IMR-90 (cell line): ENCODE data around the gene LRRC15. TPM values are rescaled to one million over a fixed set of nuclear protein-coding genes. Genes with fewer than 3 reads are reported as not detected.
A peak's percentile ranks its signal among the peaks of the same experiment; 100 is the strongest.

ENCODE experiments used
- ATAC-seq: fragments of 200-7000 bp; cut with Tn5 transposase; 2 replicates; pipeline ENCODE4 v1.9.1; 2020; ENCODE audit warnings: low read depth, mild to moderate bottlenecking, moderate library complexity
- BruUV-seq: library from RNA; stranded (reverse); fragments of 400-500 nt; replicated peaks from 2 replicates; lab custom pipeline; 2021; lab: Mats Ljungman, UMichigan
- CTCF ChIA-PET: fragments of 300-600 bp; formaldehyde crosslinking; extraction: SDS; loops from one replicate; lab custom pipeline; 2021; ENCODE audit warnings: antibody characterized with exemption; lab: Yijun Ruan, JAX
- POLR2A ChIA-PET: fragments of 300-600 bp; sonication (Branson Sonifier 250); formaldehyde crosslinking; loops from one replicate; lab custom pipeline; 2022; ENCODE audit warnings: antibody characterized with exemption; ENCODE audit not compliant: unreplicated experiment; lab: Charles Lee
- DNase-seq: peaks from one replicate; pipeline ENCODE4 v3.0.0; 2013
- H2AFZ ChIP-seq: replicated peaks from 2 replicates; pipeline ENCODE3; 2013; ENCODE audit warnings: low read length, mild to moderate bottlenecking; ENCODE audit not compliant: poor library complexity
- H2AK5ac ChIP-seq: 2 replicates; pipeline ENCODE4 v1.6.1; 2013; ENCODE audit warnings: low read depth, low read length, inconsistent platforms
- H2AK9ac ChIP-seq: replicated peaks from 2 replicates; pipeline ENCODE3; 2013; ENCODE audit warnings: mild to moderate bottlenecking, low read depth, low read length, moderate library complexity; ENCODE audit not compliant: poor library complexity
- H2BK120ac ChIP-seq: 2 replicates; pipeline ENCODE4 v1.6.1; 2013; ENCODE audit warnings: low read depth, low read length, inconsistent platforms
- H2BK15ac ChIP-seq: 3 replicates; pipeline ENCODE4 v1.6.1; 2013; ENCODE audit warnings: low read depth, low read length, inconsistent platforms
- H2BK20ac ChIP-seq: 2 replicates; pipeline ENCODE4 v1.6.1; 2013; ENCODE audit warnings: low read depth, mild to moderate bottlenecking, inconsistent platforms, low read length, moderate library complexity
- H2BK5ac ChIP-seq: 2 replicates; pipeline ENCODE4 v1.6.1; 2013; ENCODE audit warnings: mild to moderate bottlenecking, low read depth, low read length, inconsistent platforms; ENCODE audit not compliant: poor library complexity, severe bottlenecking
- H3K14ac ChIP-seq: replicated peaks from 2 replicates; pipeline ENCODE4 v1.6.1; 2013; ENCODE audit warnings: low read depth, low read length, inconsistent platforms
- H3K18ac ChIP-seq: 2 replicates; pipeline ENCODE4 v1.6.1; 2013; ENCODE audit warnings: low read depth, low read length, control low read depth
- H3K23ac ChIP-seq: 2 replicates; pipeline ENCODE4 v1.6.1; 2013; ENCODE audit warnings: low read depth, low read length, inconsistent platforms
- H3K27ac ChIP-seq: 2 replicates; pipeline ENCODE4 v1.5.1; 2013; ENCODE audit warnings: mild to moderate bottlenecking, control low read depth, low read length; ENCODE audit not compliant: insufficient read depth
- H3K27me3 ChIP-seq: 2 replicates; pipeline ENCODE4 v1.6.1; 2013; ENCODE audit warnings: low read length; ENCODE audit not compliant: control insufficient read depth, insufficient read depth
- H3K36me3 ChIP-seq: 2 replicates; pipeline ENCODE4 v1.6.1; 2013; ENCODE audit warnings: low read length, mixed read lengths; ENCODE audit not compliant: control insufficient read depth, insufficient read depth
- H3K4ac ChIP-seq: 2 replicates; pipeline ENCODE4 v1.6.1; 2013; ENCODE audit warnings: low read depth, low read length, inconsistent platforms
- H3K4me1 ChIP-seq: 2 replicates; pipeline ENCODE4 v1.6.1; 2013; ENCODE audit warnings: low read length, mixed read lengths; ENCODE audit not compliant: control insufficient read depth, insufficient read depth
- H3K4me2 ChIP-seq: 2 replicates; pipeline ENCODE4 v1.6.1; 2013; ENCODE audit warnings: low read depth, mild to moderate bottlenecking, control low read depth, low read length, moderate library complexity
- H3K4me3 ChIP-seq: 2 replicates; pipeline ENCODE4 v1.5.1; 2013; ENCODE audit warnings: low read depth, mild to moderate bottlenecking, control low read depth, low read length, moderate library complexity; ENCODE audit not compliant: insufficient read depth
- H3K56ac ChIP-seq: 2 replicates; pipeline ENCODE4 v1.6.1; 2013; ENCODE audit warnings: low read length, inconsistent platforms; ENCODE audit not compliant: insufficient read depth; ENCODE audit errors: extremely low read depth
- H3K79me1 ChIP-seq, 2 experiments: 2 replicates each; pipeline ENCODE4 v1.6.1; 2013; ENCODE audit warnings: low read length in 2 of 2, inconsistent platforms in 1 of 2, low read depth in 1 of 2
- H3K9ac ChIP-seq: 2 replicates; pipeline ENCODE4 v1.6.1; 2013; ENCODE audit warnings: low read depth, low read length, control low read depth
- H3K9me1 ChIP-seq: 2 replicates; pipeline ENCODE4 v1.6.1; 2013; ENCODE audit warnings: low read length, inconsistent platforms; ENCODE audit not compliant: insufficient read depth
- H3K9me3 ChIP-seq: 2 replicates; pipeline ENCODE4 v1.6.1; 2013; ENCODE audit warnings: low read length; ENCODE audit not compliant: control insufficient read depth, insufficient read depth
- H4K20me1 ChIP-seq: 2 replicates; pipeline ENCODE4 v1.6.1; 2013; ENCODE audit warnings: low read length, inconsistent platforms; ENCODE audit not compliant: insufficient read depth
- H4K5ac ChIP-seq: 2 replicates; pipeline ENCODE4 v1.6.1; 2013; ENCODE audit warnings: mild to moderate bottlenecking, low read depth, low read length, control low read depth
- H4K8ac ChIP-seq, 2 experiments: 2 replicates each; pipeline ENCODE4 v1.6.1; 2013; ENCODE audit warnings: low read depth in 2 of 2, low read length in 2 of 2, control low read depth in 1 of 2, inconsistent platforms in 1 of 2
- H4K91ac ChIP-seq: 2 replicates; pipeline ENCODE4 v1.6.1; 2013; ENCODE audit warnings: low read depth, low read length, inconsistent platforms; ENCODE audit not compliant: insufficient read depth
- BHLHE40 ChIP-seq: fragments of 150-350 bp; IDR thresholded peaks from 2 replicates; pipeline ENCODE4 v1.6.1; 2016; ENCODE audit warnings: mild to moderate bottlenecking, low read depth, low read length
- CHD1 ChIP-seq: IDR thresholded peaks from 2 replicates; pipeline ENCODE4 v1.6.1; 2012; ENCODE audit warnings: low read depth, low read length, improper control_type of control experiment
- CTCF ChIP-seq: conservative IDR thresholded peaks from 2 replicates; pipeline ENCODE4 v1.5.1; 2012; ENCODE audit warnings: mild to moderate bottlenecking, low read depth, low read length, improper control_type of control experiment
- FOS ChIP-seq: fragments of 150-350 bp; IDR thresholded peaks from 2 replicates; pipeline ENCODE4 v1.6.1; 2016; ENCODE audit warnings: low read depth, low read length
- MAFK ChIP-seq: IDR thresholded peaks from 2 replicates; pipeline ENCODE4 v1.6.1; 2012; ENCODE audit warnings: low read depth, low read length, improper control_type of control experiment
- MXI1 ChIP-seq: IDR thresholded peaks from 2 replicates; pipeline ENCODE4 v1.6.1; 2012; ENCODE audit warnings: low read depth, mild to moderate bottlenecking, low read length, moderate library complexity, borderline replicate concordance
- NFE2L2 ChIP-seq: fragments of 150-350 bp; IDR thresholded peaks from 2 replicates; pipeline ENCODE4 v1.6.1; 2016; ENCODE audit warnings: low read depth, mild to moderate bottlenecking, low read length
- POLR2A ChIP-seq: IDR thresholded peaks from 2 replicates; pipeline ENCODE4 v1.6.1; 2012; ENCODE audit warnings: mild to moderate bottlenecking, low read depth, low read length
- RAD21 ChIP-seq: IDR thresholded peaks from 2 replicates; pipeline ENCODE4 v1.6.1; 2012; ENCODE audit warnings: low read length, improper control_type of control experiment
- RCOR1 ChIP-seq: IDR thresholded peaks from 2 replicates; pipeline ENCODE4 v1.6.1; 2012; ENCODE audit warnings: mild to moderate bottlenecking, low read length, improper control_type of control experiment; ENCODE audit not compliant: insufficient replicate concordance
- RFX5 ChIP-seq: IDR thresholded peaks from 2 replicates; pipeline ENCODE4 v1.8.0; 2012; ENCODE audit warnings: low read depth, mild to moderate bottlenecking, low read length, moderate library complexity
- SMC3 ChIP-seq: fragments of 150-350 bp; IDR thresholded peaks from 2 replicates; pipeline ENCODE4 v1.6.1; 2016; ENCODE audit warnings: low read depth, mild to moderate bottlenecking, antibody characterized with exemption, low read length, moderate library complexity
- USF2 ChIP-seq: fragments of 150-350 bp; IDR thresholded peaks from 2 replicates; pipeline ENCODE4 v1.6.1; 2017; ENCODE audit warnings: mild to moderate bottlenecking, antibody characterized with exemption, low read length, low read depth
- WGBS, 2 experiments: methylation state at CpG; one replicate each; pipeline versions ENCODE4 v1.1.5 to v1.1.7; 2013; ENCODE audit warnings: missing lambda C conversion rate in 2 of 2; ENCODE audit not compliant: insufficient read length in 1 of 2; ENCODE audit errors: extremely low coverage in 2 of 2; 5-methylcytosine and 5-hydroxymethylcytosine counted together
- dilution Hi-C: fragments of 300-500 bp; cut with HindIII; formaldehyde crosslinking; loops from one replicate; pipeline ENCODE4 v1.14.3; 2018; ENCODE audit warnings: low sequenced_read_pairs; ENCODE audit not compliant: unreplicated experiment
- in situ Hi-C: fragments of 300-500 bp; cut with MboI; formaldehyde crosslinking; loops from 3 replicates; pipeline ENCODE4 v1.14.3; 2019; ENCODE audit warnings: low sequenced_read_pairs, inconsistent platforms, mixed read lengths
- intact Hi-C: fragments of 100-400 bp; cut with micrococcal nuclease; formaldehyde crosslinking; loops from 2 replicates; pipeline ENCODE4 v1.10.0; 2022
- polyA plus RNA-seq, 3 experiments: library from polyadenylated mRNA; depleted of rRNA; stranded (reverse); fragments of >200 nt; gene quantifications; 2 replicates each; pipeline ENCODE4 v1.2.3, GENCODE V29; 2012; ENCODE audit warnings: low replicate concordance in 1 of 3
- total RNA-seq: library from RNA; depleted of rRNA; stranded (reverse); fragments of >200 nt; gene quantifications from 2 replicates; pipeline ENCODE4 v1.2.3, GENCODE V29; 2012

The LRRC15 gene
- total and polyA plus RNA-seq, 2 of the 4 experiments (the other 2 are of a cell fraction) = 2.5 to 9.0 TPM

GRCh38 chr3:194376241-194376560 lies 6.7 kb upstream of the LRRC15 start:
- in situ Hi-C loops = no loop called here
- ChIA-PET POLR2A (no interaction called here), CTCF (no interaction called here)
- Histone ChIP-seq H2AK9ac (no peak overlapping the region), H3K4me1 (no peaks in the 10 kb centered on the region), H4K20me1 (no peaks in the 10 kb centered on the region), H4K5ac (no peak overlapping the region), H2AK5ac (no peak overlapping the region), H3K27ac (no peak overlapping the region), H3K9me3 (no peaks in the 10 kb centered on the region), H2BK15ac (no peak overlapping the region), H4K8ac (no peak overlapping the region), H3K18ac (no peak overlapping the region), H3K27me3 (peaks cover 18% of the 10 kb centered on the region), H2AFZ (peak overlapping the region; percentile 51), H3K23ac (no peak overlapping the region), H3K9ac (no peak overlapping the region), H3K9me1 (0 out of 2 replicates have a peak, but pooled peaks cover 3% of the 10 kb centered on the region), H3K36me3 (no peaks in the 10 kb centered on the region), H4K91ac (no peak overlapping the region), H2BK20ac (no peak overlapping the region), H3K4me3 (no peak overlapping the region), H2BK120ac (no peak overlapping the region), H3K4me2 (no peak overlapping the region), H3K4ac (no peak overlapping the region), H3K14ac (no peak overlapping the region), H2BK5ac (no peak overlapping the region), H3K79me1 (no peaks in the 10 kb centered on the region), H3K56ac (0 out of 2 replicates have a peak overlapping the region, but pooled peaks have one; percentile 17)
- WGBS, 2 experiments = 93% methylated on average over 8 of the region's 10 CpGs; no CpG with 5 or more reads in 1 of the 2 experiments
- DNase-seq = no peak
- dilution Hi-C loops = no loop called here
- BruUV-seq = no TSS peak
- TF ChIP-seq RCOR1 (no peak), USF2 (no peak), MXI1 (no peak), CHD1 (no peak), POLR2A (no peak), NFE2L2 (no peak), SMC3 (no peak), CTCF (no peak), RFX5 (no peak), RAD21 (no peak), BHLHE40 (no peak), FOS (no peak), MAFK (no peak)
- no peak for ATAC-seq
- intact Hi-C loops = no loop called here
